HG03280 (cell line): ENCODE data around the gene CFDP1.
A peak's percentile ranks its signal among the peaks of the same experiment; 100 is the strongest.

Experiments
- ATAC-seq: cut with Tn5 transposase; IDR thresholded peaks from one replicate; pipeline ENCODE4 v1.9.1; 2021; ENCODE audit warnings: mild to moderate bottlenecking, moderate library complexity; ENCODE audit not compliant: unreplicated experiment

Gene CFDP1

DNA sequence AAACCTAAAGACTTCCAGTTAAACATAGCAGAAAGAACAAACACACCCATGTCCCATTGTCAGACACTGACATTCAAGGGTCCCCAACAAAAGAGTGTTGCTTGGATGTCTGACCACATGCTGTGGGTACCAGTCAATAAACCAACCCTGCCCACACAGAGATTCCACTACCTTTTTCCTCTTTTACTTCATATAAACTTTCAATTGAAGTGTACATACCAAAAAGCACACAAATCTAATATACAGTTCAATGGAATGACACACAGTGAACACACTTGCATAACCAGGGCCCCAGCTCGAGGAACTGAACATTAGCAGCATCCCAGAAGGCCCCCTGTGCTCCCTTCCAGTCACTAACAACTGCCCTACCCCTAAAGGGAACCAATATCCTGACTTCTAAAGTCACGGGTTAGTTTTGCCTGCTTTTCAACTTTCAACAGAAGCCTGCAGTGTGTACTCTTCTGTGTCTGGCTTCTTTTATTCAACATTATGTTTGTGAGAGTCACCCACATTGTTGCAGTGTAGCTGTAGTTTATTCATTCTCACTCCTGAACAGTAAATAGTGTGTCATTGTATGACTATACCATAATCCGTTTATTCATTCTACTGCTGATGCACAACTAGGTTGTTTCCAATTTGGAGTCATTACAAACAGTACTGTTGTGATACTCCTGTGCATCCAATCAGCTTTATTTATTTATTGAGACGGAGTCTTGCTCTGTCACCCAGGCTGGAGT, 18.0 kb downstream of the CFDP1 start:
- no peak for ATAC-seq

DNA sequence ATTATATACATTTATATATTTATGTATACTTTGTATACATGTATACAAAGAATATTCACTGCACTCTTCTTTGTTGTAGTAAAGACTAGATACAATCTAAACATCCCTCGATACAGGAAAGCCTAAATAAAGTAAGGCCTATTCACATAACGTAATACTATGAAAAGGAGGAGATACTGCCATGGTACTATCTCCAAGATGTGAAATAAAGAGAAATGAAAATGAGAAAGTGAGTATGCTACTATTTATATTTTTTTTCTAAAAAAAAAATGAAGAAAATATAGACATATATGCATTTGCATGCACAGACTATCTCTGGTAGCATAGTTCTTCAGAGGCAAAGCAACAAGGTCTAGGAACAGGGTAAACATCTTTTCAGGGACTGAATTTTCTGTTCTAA, 19.4 kb downstream of the CFDP1 start:
- no peak for ATAC-seq

DNA sequence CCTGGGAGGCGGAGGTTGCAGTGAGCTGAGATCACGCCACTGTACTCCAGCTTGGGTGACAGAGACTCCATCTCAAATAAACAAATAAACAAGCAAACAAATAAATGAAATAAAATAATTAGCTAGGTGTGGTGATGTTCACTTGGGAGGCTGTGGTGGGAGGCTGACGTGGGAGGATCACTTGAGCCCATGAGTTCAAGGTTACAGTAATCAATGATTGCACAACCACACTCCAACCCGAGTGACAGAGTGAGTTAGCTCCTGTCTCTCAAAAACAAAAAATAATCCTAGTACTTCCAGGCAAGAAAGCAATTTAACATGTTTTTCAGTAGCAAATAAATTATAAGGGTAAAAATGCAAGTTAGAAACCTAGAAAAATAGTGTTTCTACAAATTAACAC, 26.4 kb downstream of the CFDP1 start:
- no peak for ATAC-seq

DNA sequence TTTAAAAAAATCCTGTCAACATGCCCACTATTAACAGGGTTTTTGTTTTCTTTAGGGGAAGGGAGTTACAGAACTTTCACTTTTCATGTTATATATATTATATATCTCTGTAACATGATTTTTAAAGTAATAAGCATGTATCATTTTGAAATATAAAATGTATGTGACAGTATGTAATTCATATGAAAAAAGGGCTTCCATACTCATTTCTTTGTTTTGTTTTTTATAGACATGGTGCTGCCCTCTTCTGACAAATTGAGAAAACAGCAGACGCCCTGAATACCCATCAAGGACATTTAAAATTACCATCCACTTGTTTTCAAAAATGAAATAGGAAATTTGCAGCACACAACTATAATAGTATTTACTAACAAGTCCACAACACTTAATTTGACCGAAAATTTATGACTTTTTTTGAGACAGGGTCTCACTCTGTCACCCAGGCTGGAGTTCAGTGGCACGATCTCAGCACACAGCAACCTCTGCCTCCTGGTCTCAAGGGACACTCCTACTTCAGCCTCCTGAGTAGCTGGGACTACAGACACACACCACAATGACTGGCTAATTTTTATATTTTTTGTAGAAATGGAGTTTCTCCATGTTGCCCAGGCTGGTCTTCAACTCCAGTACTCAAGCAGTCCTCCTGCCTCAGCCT, 30.4 kb downstream of the CFDP1 start:
- no peak for ATAC-seq

DNA sequence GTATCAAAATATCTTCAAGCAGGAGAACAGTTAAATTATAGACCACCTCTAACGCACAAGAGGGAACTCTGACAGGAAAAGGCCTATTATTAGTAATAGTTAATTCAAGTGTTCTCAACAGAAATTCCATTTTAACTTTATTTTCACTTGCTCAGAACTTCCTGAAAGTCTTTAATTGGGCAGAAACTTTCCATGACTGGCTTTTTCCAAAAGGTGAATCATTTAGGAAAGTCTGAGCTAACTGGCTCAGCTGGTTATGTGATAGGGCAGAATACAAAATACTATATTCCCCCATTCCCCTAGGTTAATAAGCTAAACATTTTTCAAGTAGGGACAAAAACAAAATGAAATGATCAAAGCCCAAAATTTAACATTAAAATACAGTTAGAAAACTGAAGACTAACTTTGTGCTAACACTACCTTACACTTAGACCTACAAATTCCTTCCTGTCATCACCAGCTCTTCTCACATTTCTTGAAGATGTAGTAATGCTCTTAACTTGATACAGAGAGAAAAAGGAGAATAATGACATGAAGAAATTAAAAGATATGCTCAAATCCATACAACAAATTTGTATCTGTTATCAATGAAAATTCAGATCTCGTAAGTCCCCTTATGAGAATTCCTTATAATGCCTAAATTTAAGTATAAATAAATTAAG, 31.0 kb downstream of the CFDP1 start:
- ATAC-seq, result no peak

DNA sequence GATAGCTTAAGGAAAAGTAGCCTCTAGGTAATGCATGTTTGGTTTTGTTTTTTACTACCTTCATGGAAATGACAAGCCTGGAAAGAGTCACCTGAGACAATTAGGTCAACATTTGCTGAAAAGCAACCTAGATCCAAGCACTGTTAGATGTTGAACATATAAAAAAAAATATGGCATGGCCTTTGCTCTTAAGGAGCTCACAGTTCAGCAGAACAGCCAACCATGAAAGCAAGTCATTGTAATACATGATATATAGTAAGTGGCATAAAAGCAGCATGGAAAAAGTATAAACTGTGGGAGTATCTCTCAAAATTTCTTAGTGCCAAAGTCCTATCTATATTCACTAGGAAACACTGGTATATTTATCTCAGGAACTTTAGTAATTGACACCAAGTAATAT, 31.6 kb downstream of the CFDP1 start:
- no peak for ATAC-seq

DNA sequence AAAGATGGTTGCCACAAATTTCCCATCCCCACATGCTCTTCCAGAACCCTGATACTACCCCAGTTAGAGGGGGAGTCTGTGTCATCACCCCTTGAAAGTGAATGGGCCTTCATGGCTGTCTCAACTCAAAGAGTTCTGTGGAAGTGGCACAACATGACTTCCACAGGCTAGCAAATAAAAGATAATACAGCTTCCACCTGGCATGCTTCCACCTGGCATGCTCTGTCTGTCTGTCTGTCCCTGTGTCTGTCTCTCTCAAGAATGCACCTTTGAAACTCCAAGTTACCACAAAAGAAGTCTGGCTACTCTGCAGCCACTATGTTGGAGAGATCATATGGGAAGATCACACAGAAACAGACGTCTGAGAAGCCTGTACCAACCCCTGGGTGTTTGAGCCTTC, 35.0 kb downstream of the CFDP1 start:
- no peak for ATAC-seq

DNA sequence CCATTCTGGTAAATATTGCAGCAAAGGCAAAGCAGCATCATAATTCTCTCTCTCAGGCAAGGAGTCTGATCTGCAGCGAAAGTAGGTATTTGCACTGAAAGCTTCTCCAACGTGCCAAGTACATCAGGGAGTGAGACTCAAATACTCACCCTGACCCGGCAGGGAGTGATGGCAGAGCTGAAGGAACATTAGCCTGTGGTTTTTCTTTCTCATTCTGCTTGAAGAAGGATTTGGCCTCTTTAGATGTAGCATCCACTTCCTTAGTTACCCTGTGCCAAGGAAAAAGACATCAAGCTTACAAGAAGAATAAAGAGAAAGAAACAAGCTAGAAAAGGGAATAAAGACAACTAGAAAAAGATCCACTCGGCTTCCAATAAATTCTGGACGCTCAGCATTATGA, 38.4 kb downstream of the CFDP1 start:
- ATAC-seq, result no peak

DNA sequence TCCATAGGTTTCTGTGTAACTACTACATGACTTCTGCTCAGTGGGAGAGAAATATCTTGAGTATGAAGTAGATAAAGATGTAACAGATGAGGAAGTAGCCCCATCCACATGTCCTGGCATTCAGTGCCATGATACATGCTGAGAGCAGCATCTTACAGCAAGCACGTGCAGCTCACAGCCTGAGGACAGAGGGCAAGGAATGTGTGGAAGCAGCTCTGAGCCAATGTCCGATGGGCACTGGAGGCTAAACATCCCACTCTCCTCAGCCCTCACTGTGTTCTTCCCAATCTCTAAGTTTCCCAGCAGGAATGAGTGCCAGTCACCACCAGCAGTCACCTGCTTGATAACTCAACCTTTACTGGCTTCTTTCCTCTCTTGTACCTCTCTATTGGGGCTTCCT, 40.4 kb downstream of the CFDP1 start:
- ATAC-seq, result no peak

DNA sequence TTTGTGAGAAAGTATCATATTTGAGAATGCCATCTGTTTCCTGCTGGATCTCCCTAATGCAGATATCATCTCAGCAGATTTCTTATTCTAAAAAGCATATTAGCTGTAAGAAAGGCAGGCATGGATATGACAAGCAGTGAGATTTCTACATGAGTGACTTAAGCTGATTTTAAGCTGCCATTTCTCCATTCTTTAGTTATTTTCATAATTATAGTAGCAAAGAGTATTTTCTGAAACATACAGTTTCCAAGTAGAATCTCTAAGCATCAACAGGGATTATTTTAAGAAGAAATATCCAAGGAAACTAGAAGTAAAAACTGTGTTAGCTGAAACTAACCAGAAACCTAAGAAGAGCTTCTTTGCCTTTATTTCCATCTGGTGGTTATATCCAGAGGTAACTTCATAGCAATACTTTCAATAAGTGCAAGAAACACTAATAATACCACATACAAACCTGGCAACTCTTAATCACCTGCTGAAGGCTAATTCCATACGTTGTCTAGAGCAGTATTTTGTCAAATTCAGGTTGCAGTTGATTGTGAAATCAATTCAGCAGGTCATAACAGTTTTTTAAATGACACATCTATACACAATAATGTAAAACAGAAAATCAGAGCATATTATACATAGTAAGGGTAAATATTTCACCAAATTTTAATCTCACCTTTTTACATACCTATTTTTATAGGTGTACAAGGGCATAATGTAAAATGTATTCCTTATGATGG, 42.2 kb downstream of the CFDP1 start:
- ATAC-seq, result no peak

DNA sequence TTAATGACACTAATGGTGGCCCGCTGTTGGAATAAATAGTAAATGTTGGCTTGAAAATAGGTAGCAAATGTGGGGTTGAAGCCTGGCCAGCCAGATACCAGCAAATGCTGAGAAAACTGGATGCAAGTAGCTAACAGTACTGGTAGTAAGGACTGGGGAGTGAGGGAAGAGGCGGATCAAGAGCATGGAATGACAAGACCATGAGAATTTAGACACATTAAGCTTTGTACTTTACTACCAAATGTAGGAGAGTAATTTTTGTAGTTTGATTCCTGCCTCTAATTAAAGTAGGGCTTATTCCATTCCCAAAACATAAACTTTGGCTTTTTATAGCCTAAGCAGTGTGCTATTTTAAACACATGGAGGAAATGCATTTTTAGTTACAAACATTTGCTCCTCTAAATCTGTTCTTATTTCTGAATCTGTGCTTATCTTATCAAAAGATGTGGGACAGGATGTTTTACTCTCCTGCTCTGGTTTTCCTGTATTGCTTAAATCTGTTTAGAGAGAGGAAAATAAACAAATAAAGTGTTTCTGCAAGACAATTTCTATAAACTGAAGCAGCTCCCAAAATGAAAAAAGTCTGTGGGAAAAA, 44.1 kb downstream of the CFDP1 start:
- ATAC-seq, result no peak

DNA sequence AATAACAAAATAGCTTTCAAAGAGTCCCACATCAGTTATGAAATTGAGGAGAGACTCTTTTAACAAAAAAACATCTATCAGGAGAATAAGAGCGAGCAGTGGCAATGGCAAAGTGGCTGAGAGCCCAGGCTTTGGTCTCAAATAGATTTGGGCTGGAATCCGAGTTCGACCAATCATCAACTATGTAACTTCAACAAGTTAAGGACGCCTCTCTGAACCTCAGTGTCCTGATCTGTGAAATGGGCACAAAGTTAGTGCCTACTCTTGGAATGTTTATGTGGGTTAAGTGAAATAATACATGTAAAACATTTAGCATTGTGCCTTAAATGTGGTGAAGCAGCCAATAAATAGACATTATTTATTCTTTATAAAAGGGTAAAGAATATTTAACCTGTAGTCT, 45.4 kb downstream of the CFDP1 start:
- no peak for ATAC-seq

DNA sequence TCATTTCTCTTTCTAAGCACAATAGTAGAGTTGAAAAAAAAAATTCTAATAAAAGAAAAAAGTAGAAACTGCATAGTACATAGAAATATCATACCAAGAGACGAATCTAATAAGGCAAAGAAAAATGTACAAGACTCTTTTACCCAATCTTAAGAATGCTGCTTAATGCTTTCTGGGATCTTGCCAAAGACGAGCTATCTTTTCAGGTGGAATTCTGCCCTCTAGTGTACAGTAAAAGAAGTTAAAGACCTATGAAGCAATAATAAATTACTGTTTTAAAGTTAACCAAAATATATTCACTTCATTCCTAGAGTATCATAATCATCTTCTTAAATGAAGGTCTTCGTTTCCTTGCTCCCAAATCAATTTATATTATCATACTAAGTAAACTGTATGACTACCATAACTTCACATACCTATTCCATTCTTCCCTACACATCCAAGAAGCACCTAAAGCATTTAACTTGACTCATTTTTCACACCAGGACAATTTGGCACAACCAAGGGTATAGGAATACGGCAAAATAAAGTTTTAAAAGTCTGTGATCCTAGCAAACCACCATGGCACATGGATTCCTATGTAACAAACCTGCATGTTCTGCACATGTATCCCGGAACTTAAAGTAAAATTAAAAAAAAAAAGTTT, 47.7 kb downstream of the CFDP1 start:
- no peak for ATAC-seq

DNA sequence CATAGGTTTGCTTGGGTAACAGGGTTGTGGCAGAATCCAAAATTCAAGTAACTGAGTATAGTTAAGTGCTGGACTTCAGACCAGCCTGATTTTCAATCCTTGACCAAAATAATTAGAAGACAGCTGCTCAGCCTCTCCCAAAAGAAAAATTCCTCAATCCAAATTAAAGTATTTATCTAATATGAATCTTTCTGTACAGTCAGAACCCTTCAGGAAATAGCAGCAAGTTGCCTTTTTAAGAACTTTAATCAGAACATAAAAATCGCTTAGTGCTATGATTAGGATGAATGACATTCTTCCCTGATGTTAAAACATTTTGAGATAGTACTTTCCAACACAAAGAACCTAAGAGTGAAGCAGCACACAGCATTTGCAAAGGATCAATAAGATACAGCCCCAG, 50.2 kb downstream of the CFDP1 start:
- ATAC-seq, result no peak

DNA sequence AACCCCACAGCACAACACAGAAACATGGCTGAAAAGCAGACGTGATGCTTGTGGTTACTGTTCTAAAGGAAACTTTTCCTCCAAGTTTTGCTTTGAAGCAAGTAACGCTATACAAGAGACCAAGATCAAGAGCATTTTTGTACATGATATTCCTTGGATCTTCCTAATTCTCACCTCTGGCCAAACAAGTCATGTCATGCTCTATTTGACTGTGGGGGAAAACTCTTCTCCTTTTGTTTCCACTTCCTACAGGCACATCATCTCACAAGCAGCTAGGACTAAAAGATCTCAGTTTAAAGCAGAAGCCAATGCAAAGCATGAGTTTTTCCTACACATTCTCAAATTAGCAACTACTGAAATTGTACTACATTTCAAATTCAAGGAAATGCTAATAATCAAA, 50.7 kb downstream of the CFDP1 start:
- ATAC-seq, result no peak

DNA sequence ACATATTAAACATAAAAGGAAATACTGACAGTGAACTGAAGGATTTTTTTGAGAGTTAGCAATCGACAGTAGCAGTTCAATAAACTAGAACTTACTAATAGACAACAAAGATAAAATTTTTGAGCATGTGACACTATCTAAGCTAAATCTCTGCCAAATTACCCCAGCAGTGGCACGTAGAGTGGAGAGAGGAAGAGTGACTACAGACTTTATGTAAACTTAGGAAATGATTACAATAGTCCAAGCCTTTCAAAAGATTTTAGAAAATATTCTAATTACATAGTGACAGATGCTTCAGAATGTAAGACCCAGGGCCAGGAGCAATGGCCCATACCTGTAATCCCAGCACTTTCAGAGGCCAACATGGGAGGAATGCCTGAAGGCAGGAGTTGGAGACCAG, 52.4 kb downstream of the CFDP1 start:
- ATAC-seq, result no peak

DNA sequence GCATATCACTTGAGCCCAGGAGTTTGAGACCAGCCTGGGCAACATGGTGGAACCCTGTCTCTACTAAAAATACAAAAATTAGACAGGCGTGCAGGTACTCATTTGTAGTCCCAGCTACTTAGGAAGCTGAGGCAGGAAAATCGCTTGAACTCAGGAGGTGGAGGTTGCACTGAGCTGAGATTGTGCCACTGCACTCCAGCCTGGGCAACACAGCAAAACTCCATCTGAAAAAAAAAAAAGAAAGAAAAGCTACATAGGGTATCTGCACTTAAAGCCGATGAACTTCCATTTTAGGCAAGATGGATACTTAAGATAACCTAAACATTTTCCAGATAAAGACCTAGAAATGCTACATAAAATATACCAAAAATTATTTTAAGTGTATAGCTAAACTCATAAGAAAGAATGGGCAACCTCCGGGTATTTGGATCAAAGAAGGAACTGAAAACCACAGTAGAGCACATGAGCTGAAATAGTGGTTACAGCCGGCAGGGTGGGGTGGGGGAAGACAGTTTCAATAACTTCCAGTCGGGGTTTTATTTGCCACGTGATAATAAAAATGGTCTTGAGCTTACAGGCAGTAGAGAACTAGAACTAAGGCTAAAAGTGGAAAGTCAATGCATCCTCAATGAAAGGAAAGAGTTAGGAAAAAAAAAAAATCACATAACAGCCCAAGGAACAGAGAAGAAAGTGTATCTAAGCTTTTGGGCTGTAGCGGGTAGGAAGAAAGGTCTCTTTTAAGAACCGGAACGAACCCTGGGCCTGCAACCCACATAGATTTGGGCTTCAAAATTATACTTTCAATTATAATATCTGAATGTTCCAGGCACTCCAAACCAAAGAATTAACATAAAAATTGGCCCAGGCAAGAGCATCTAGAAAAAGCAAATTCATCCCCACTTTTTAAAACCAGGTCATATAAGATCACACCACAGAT, 53.1 kb downstream of the CFDP1 start:
- peak; percentile 87 for ATAC-seq

DNA sequence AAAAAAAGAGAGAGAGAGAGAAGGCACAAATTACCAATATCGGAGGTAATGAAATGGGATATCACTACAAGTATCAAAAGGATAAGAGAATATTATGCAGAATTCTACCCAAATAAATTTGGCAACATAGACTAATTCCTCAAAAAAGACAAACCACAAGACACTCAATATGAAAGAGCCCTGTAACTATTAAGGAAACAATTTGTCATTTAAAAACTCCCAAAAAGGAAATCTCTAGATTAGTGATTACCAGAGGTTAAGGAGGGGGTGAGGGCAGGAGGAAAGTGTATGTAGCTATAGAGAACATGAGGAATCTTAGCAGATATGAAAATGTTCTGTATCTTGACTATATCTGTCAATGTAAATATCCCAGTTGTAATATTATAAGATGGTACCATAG, 54.0 kb downstream of the CFDP1 start:
- ATAC-seq, result no peak

DNA sequence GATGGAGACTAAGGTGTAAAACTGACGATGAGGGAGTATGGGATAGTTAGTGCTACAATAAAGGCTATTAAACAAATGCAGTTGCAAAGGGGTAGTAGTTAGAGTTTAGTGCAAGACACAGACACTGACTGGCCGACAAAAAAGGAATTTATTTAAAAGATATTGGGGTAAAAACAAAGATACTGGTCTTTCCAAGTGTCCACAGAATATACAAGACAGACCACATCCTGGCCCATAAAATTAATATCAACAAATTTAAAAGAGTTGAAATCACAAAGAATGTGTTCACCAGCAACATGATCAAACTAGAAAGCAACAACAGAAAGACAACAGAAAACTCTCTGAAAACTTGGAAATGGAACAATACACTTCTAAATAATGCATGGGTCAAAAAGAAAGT, 54.7 kb downstream of the CFDP1 start:
- no peak for ATAC-seq
